Activated CD8-positive, alpha-beta T cell treated with anti-CD3 and anti-CD28 coated beads, Interleukin-2, amount 10 ng/mL, durations not matched to agents 7 days and 5 days (primary cell): ENCODE data around the gene HIC1. TPM values are rescaled to one million over a fixed set of nuclear protein-coding genes. Genes with fewer than 3 reads are reported as not detected.

Experiments used
- ATAC-seq: fragments of 150-1000 bp; cut with Tn5 transposase; one replicate; pipeline ENCODE4 v1.10.0; 2021; ENCODE audit warnings: moderate library complexity
- CTCF ChIA-PET: fragments of 350-600 bp; sonication (Branson Sonifier 250); formaldehyde crosslinking; loops from one replicate; lab custom pipeline; 2021; ENCODE audit warnings: antibody characterized with exemption; lab: Charles Lee
- POLR2A ChIA-PET: fragments of 350-600 bp; sonication (Branson Sonifier 250); formaldehyde crosslinking; loops from one replicate; lab custom pipeline; 2021; ENCODE audit warnings: antibody characterized with exemption; lab: Charles Lee
- DNase-seq: peaks from one replicate; pipeline ENCODE4 v3.0.0-alpha.2; 2020
- H3K27ac Mint-ChIP-seq: one replicate; pipeline ENCODE4 v1.8.0; 2021; ENCODE audit warnings: mild to moderate bottlenecking, mixed read lengths
- H3K27me3 Mint-ChIP-seq: one replicate; pipeline ENCODE4 v1.8.0; 2021; ENCODE audit warnings: low read depth, mixed read lengths
- H3K36me3 Mint-ChIP-seq: one replicate; pipeline ENCODE4 v1.8.0; 2021; ENCODE audit warnings: low read depth, mixed read lengths
- H3K4me1 Mint-ChIP-seq: one replicate; pipeline ENCODE4 v1.8.0; 2021; ENCODE audit warnings: low read depth, mixed read lengths
- H3K4me3 Mint-ChIP-seq: one replicate; pipeline ENCODE4 v1.8.0; 2021; ENCODE audit warnings: mild to moderate bottlenecking, mixed read lengths
- H3K9me3 Mint-ChIP-seq: one replicate; pipeline ENCODE4 v1.8.0; 2022; ENCODE audit warnings: mixed read lengths; ENCODE audit not compliant: insufficient read depth
- total RNA-seq, 2 experiments: library from RNA; stranded (reverse); gene quantifications; one replicate each; pipeline ENCODE4 v1.2.3, GENCODE V29; 2021

The HIC1 gene
- total RNA-seq, 2 experiments from 2014 or later, result 66.8 to 70.8 TPM

GRCh38 chr17:2027528-2028233 lies 27.2 kb upstream of the HIC1 start:
- DNase-seq (no peak), ATAC-seq (no peak)
- ChIA-PET POLR2A (no interaction called here), CTCF (no interaction called here)
- Mint-ChIP-seq H3K4me3 (no peak overlapping the region), H3K27ac (no peak overlapping the region), H3K36me3 (peaks cover 2% of the 10 kb centered on the region), H3K9me3 (no peaks in the 10 kb centered on the region), H3K4me1 (peaks cover 30% of the 10 kb centered on the region), H3K27me3 (peaks cover 46% of the 10 kb centered on the region)

- H3K27me3 Mint-ChIP-seq, result peaks cover 40% of the 10 kb centered on the region
- no peak overlapping the region for H3K27ac Mint-ChIP-seq
- peaks cover 2% of the 10 kb centered on the region for H3K36me3 Mint-ChIP-seq
- no peak overlapping the region for H3K4me3 Mint-ChIP-seq
- ATAC-seq, result no peak
- ChIA-PET POLR2A (no interaction called here), CTCF (interaction anchor here (1.0 kb wide), 1 partner anchor 119 kb away, joined by 4 read pairs; no protein-coding TSS in a partner anchor)
- no peak for DNase-seq
- H3K4me1 Mint-ChIP-seq, result peaks cover 26% of the 10 kb centered on the region
- no peaks in the 10 kb centered on the region for H3K9me3 Mint-ChIP-seq
Observed at GRCh38 chr17:2028234-2028614, 26.7 kb upstream of the HIC1 start.

- Mint-ChIP-seq H3K27ac (no peak overlapping the region), H3K27me3 (peaks cover 38% of the 10 kb centered on the region), H3K9me3 (no peaks in the 10 kb centered on the region), H3K4me1 (peaks cover 26% of the 10 kb centered on the region), H3K36me3 (peaks cover 2% of the 10 kb centered on the region), H3K4me3 (peak overlapping the region; percentile 18)
- no peak for DNase-seq
- ATAC-seq, result no peak
- CTCF ChIA-PET, result interaction anchor here (1.0 kb wide), 1 partner anchor 120 kb away, joined by 4 read pairs; no protein-coding TSS in a partner anchor
- POLR2A ChIA-PET, result no interaction called here
Observed at GRCh38 chr17:2028737-2029136, 26.2 kb upstream of the HIC1 start.

GRCh38 chr17:2029911-2030778 lies 24.8 kb upstream of the HIC1 start, which contains the start of gene DPH1:
Gene DPH1 (plus strand): TSS chr17:2030153. CDS start chr17:2030170, 17 bp downstream.
- ChIA-PET POLR2A (interaction anchor here (0.6 to 1.0 kb wide), 2 partner anchors 25 to 121 kb away, joined by 3 to 4 read pairs; partner anchors contain the start of gene HIC1), CTCF (interaction anchor here (0.8 to 2.3 kb wide), 3 partner anchors 121 to 215 kb away, joined by 3 to 8 read pairs (median 3); no protein-coding TSS in a partner anchor)
- peak; percentile 94 for ATAC-seq
- Mint-ChIP-seq H3K4me1 (peaks cover 24% of the 10 kb centered on the region), H3K27ac (peak within 1 kb of the TSS; percentile 86), H3K36me3 (peaks cover 2% of the 10 kb centered on the region), H3K9me3 (no peaks in the 10 kb centered on the region), H3K27me3 (peaks cover 35% of the 10 kb centered on the region), H3K4me3 (peak within 1 kb of the TSS; percentile 95)
- peak; percentile 89 for DNase-seq

GRCh38 chr17:2030779-2031163 lies 24.1 kb upstream of the HIC1 start:
- Mint-ChIP-seq H3K27me3 (peaks cover 30% of the 10 kb centered on the region), H3K27ac (peak overlapping the region; percentile 86), H3K9me3 (no peaks in the 10 kb centered on the region), H3K36me3 (peaks cover 2% of the 10 kb centered on the region), H3K4me3 (peak overlapping the region; percentile 95), H3K4me1 (peaks cover 20% of the 10 kb centered on the region)
- ChIA-PET POLR2A (interaction anchor here (0.9 to 1.0 kb wide), 2 partner anchors 122 to 166 kb away, joined by 3 to 4 read pairs; no protein-coding TSS in a partner anchor), CTCF (interaction anchor here (0.7 to 2.3 kb wide), 3 partner anchors 121 to 361 kb away, joined by 3 to 8 read pairs (median 3); no protein-coding TSS in a partner anchor)
- ATAC-seq (peak; percentile 26), DNase-seq (no peak)

- CTCF ChIA-PET, result no interaction called here
- no peak overlapping the region for H3K4me3 Mint-ChIP-seq
- H3K4me1 Mint-ChIP-seq, result peaks cover 15% of the 10 kb centered on the region
- H3K27ac Mint-ChIP-seq, result no peak overlapping the region
- DNase-seq, result no peak
- ATAC-seq, result no peak
- POLR2A ChIA-PET, result no interaction called here
- H3K27me3 Mint-ChIP-seq, result peaks cover 10% of the 10 kb centered on the region
- H3K9me3 Mint-ChIP-seq, result no peaks in the 10 kb centered on the region
- H3K36me3 Mint-ChIP-seq, result peaks cover 4% of the 10 kb centered on the region
Observed at GRCh38 chr17:2033153-2033552, 21.8 kb upstream of the HIC1 start.

- Mint-ChIP-seq H3K4me1 (peaks cover 15% of the 10 kb centered on the region), H3K27me3 (peaks cover under 1% of the 10 kb centered on the region), H3K36me3 (peaks cover 4% of the 10 kb centered on the region), H3K9me3 (no peaks in the 10 kb centered on the region), H3K27ac (no peak overlapping the region), H3K4me3 (no peak overlapping the region)
- CTCF ChIA-PET, result interaction anchor here (1.3 kb wide), 1 partner anchor 125 kb away, joined by 3 read pairs; no protein-coding TSS in a partner anchor
- DNase-seq (no peak), ATAC-seq (no peak)
- POLR2A ChIA-PET, result no interaction called here
Observed at GRCh38 chr17:2034157-2034556, 20.7 kb upstream of the HIC1 start.

GRCh38 chr17:2034806-2035540 lies 19.9 kb upstream of the HIC1 start:
- Mint-ChIP-seq H3K9me3 (no peaks in the 10 kb centered on the region), H3K27ac (no peak overlapping the region), H3K36me3 (peaks cover 4% of the 10 kb centered on the region), H3K4me1 (peaks cover 11% of the 10 kb centered on the region), H3K4me3 (no peak overlapping the region), H3K27me3 (no peaks in the 10 kb centered on the region)
- ChIA-PET CTCF (interaction anchor here (1.3 kb wide), 1 partner anchor 126 kb away, joined by 3 read pairs; no protein-coding TSS in a partner anchor), POLR2A (no interaction called here)
- DNase-seq (no peak), ATAC-seq (no peak)

- DNase-seq (no peak), ATAC-seq (no peak)
- ChIA-PET CTCF (interaction anchor here (1.3 to 2.1 kb wide), 2 partner anchors 19 to 127 kb away, joined by 3 to 8 read pairs; partner anchors contain the start of gene HIC1), POLR2A (no interaction called here)
- Mint-ChIP-seq H3K36me3 (peaks cover 4% of the 10 kb centered on the region), H3K4me3 (no peak overlapping the region), H3K4me1 (peaks cover 7% of the 10 kb centered on the region), H3K9me3 (no peaks in the 10 kb centered on the region), H3K27ac (no peak overlapping the region), H3K27me3 (no peaks in the 10 kb centered on the region)
Observed at GRCh38 chr17:2035541-2036488, 19.1 kb upstream of the HIC1 start.

GRCh38 chr17:2037155-2037554 lies 17.7 kb upstream of the HIC1 start:
- Mint-ChIP-seq H3K27me3 (no peaks in the 10 kb centered on the region), H3K9me3 (no peaks in the 10 kb centered on the region), H3K27ac (no peak overlapping the region), H3K36me3 (peaks cover 5% of the 10 kb centered on the region), H3K4me3 (no peak overlapping the region), H3K4me1 (peaks cover 7% of the 10 kb centered on the region)
- ATAC-seq (no peak), DNase-seq (no peak)
- CTCF ChIA-PET, result interaction anchor here (0.6 to 2.1 kb wide), 2 partner anchors 18 to 228 kb away, joined by 3 to 8 read pairs; partner anchors contain the start of gene HIC1
- POLR2A ChIA-PET, result no interaction called here
